Fibroblast of villous mesenchyme (primary cell): ENCODE data around the gene NOSTRIN. TPM values are rescaled to one million over a fixed set of nuclear protein-coding genes. Genes with fewer than 3 reads are reported as not detected.
"Not testable (repeated sequence)": the region's sequence is repeated elsewhere in the genome, so short reads cannot be mapped to it uniquely, and the experiment has no call there.

ENCODE experiments used
- DNase-seq: peaks from one replicate; pipeline ENCODE4 v3.0.0-alpha.2; 2010; ENCODE audit warnings: low read depth
- H3K4me3 ChIP-seq: 2 replicates; pipeline ENCODE4 v1.5.1; 2011; ENCODE audit warnings: low read depth, mild to moderate bottlenecking, low read length
- total RNA-seq: library from RNA; depleted of rRNA; stranded (reverse); fragments of >200 nt; gene quantifications from 2 replicates; pipeline ENCODE4 v1.2.3, GENCODE V29; 2012
- TF ChIP-seq, protein P1 (sequence below): IDR thresholded peaks from 2 replicates; pipeline ENCODE4 v1.5.1; 2012; ENCODE audit warnings: low read depth, mild to moderate bottlenecking, low read length; ENCODE audit not compliant: insufficient read depth

Gene NOSTRIN
- total RNA-seq, 1 donor, result 0.43 TPM

DNA sequence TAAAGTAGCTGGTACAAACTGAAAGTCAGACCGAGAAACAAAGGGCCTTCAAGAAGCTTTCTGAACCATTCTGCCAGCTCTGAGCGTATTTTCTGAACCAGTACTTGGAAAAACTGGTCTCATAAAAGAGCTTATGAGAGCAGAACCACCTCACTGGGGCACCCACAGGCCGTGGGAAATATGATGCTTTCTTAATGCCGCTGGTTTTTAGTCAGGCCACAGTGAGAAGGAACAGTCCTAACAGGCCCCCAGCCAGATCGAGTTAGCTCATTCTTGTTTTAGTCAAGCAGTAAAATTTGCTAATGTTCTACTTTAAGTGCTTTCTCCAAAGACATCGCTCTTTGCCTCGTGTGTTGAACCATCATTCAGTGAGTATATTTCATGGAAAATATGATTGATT lies 12.7 kb upstream of the NOSTRIN start:
- H3K4me3 ChIP-seq, result no peak overlapping the region
- TF ChIP-seq, protein P1, sequence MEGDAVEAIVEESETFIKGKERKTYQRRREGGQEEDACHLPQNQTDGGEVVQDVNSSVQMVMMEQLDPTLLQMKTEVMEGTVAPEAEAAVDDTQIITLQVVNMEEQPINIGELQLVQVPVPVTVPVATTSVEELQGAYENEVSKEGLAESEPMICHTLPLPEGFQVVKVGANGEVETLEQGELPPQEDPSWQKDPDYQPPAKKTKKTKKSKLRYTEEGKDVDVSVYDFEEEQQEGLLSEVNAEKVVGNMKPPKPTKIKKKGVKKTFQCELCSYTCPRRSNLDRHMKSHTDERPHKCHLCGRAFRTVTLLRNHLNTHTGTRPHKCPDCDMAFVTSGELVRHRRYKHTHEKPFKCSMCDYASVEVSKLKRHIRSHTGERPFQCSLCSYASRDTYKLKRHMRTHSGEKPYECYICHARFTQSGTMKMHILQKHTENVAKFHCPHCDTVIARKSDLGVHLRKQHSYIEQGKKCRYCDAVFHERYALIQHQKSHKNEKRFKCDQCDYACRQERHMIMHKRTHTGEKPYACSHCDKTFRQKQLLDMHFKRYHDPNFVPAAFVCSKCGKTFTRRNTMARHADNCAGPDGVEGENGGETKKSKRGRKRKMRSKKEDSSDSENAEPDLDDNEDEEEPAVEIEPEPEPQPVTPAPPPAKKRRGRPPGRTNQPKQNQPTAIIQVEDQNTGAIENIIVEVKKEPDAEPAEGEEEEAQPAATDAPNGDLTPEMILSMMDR, result no peak
- DNase-seq, result peak; percentile 29

DNA sequence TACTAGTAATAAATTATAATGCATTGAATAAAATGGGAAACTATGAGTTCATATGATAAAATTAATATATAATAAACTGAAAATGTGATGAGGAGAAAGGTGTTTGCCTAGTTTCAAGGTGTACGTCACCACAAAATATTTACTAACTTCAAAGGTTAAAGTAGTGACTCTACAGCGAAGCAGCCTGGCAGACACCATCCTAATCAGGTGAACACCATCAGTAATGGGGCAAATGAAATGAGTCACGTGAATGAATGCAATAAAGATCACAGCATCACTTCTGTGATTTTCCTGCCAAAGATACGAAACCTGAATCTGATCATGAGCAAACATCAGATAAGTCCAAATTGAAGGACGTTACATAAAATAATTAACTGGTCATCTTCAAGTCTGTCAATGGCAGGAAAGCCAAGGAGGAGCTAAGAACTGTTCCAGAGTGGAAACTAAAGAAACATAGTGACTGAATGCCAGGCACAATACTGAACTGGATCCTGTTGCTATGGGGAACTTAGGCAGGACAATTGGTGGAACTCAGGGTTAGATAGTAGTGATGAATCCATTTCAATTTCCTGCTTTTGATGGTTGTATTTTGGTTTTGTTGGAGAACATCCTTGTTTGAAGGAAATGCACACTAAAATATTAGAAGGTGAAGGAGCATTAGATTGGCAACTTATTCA lies 12.1 kb upstream of the NOSTRIN start:
- TF ChIP-seq, protein P1, result no peak
- no peak for DNase-seq
- H3K4me3 ChIP-seq, result no peak overlapping the region

DNA sequence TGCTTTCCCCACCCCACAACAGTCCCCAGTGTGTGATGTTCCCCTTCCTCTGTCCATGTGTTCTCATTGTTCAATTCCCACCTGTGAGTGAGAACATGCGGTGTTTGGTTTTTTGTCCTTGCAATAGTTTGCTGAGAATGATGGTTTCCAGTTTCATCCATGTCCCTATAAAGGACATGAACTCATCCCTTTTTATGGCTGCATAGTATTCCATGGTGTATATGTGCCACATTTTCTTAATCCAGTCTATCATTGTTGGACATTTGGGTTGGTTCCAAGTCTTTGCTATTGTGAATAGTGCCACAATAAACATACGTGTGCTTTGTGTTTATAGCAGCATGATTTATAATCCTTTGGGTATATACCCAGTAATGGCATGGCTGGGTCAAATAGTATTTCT lies 11.3 kb upstream of the NOSTRIN start:
- not testable (repeated sequence) for DNase-seq

DNA sequence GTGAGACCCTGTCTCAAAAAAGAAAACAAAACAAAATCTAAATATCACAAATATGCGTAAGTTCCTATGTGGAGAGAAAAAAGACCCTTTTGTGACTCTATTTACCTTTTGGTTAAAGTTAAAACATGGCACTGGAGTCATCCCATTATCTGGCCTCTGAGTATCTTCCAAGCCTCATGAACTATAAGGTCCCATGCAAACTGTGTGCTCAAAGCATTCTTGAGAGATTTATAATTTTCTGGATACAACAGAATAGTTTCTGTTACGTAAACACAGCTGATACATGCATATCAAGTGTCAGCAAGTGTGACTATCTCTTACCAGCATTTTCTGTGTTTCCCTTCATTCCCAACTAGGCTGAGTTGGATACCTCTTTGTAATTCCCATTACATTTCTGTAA lies 8.8 kb upstream of the NOSTRIN start:
- DNase-seq, result no peak
- TF ChIP-seq, protein P1, result no peak

More for the DNA sequence above, 11.3 kb upstream of the NOSTRIN start:
- H3K4me3 ChIP-seq, result not testable (repeated sequence)

DNA sequence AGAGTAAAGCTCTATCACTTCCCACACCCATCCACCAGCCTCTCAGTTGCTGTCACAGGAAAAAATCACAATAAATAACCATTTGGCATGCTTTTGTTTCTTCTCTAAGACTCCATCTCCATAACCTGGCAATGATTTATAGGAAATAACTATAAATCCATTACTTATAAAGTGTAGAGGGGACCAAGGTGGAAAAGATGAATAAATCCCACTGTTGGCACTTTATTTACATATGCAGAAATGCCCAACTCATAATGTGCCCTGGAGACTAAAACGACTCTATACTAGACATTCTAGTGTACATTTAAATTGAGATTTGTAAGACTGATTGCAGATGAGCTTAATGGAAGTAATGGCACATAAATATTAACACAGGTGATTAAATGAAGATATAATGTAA lies 7.5 kb upstream of the NOSTRIN start:
- TF ChIP-seq, protein P1, result no peak
- DNase-seq, result no peak
- no peak overlapping the region for H3K4me3 ChIP-seq

More for the DNA sequence above, 8.8 kb upstream of the NOSTRIN start:
- H3K4me3 ChIP-seq, result no peak overlapping the region

DNA sequence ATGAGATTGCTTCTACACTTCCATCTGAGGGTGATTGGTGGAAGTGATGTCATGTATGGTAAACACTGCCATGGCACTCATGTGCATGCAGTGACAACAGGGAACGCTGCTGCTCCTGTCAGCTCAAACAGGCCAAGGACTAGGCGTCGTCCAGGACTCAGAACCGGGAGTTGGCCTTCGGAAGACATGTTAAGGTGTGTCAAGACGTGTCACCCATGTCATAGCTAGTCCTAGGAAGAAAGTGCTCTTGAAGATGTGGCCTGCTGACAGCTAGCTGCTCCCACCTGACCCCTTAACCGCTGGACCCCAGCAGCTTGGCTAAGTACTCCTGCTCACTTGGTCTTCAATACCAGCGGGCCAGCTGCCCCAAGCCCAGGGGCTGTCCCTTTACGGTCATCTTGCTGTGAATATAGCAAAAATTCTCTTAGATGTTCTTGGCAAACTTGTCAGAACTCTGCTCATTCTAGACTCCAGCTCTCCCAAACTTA lies 6.3 kb upstream of the NOSTRIN start:
- DNase-seq, result no peak
- H3K4me3 ChIP-seq, result no peak overlapping the region
- TF ChIP-seq, protein P1, result no peak

DNA sequence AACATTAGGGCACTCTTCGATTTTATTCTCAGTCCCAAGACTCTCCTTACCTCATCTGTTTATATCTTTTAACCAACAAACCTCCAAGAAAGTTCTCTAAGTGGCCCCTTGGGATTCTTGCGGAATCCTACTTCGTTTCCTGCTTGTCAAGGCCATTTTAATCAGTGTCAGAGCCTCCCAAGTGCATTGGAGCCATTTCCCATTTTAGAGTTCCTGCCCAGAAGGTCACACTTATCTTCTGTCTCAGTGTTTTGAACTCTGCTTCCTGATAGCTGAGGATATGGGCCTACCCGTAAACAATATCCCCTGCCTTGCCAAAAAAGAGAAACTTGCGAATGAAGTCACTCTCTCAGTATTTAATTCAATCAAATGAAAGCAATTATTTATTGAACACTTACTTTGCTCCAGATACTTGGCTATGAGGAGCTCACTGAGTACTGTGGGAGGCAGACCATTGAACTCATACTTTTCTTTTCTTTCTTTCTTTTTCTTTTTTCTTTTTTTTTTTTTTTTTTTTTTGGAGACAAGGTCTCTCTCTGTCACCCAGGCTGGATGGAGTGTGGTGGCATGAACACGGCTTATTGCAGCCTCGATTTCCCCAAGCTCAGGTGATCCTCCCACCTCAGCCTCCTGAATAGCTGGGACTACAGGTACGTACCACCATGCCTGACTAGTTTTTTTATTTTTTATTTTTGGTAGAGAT lies 5.7 kb upstream of the NOSTRIN start:
- peak; percentile 34 for DNase-seq
- H3K4me3 ChIP-seq, result no peak overlapping the region
- TF ChIP-seq, protein P1, result no peak
